Measurements from ENCODE around the gene GMPPB. TPM values are rescaled to one million over a fixed set of nuclear protein-coding genes. Genes with fewer than 3 reads are reported as not detected.

Gene GMPPB
- total and polyA plus RNA-seq, 9 of the 15 experiments (the other 6 are each of a cell fraction or from before 2014, with no cell fraction given): 0.53 to 17.4 (median 8.1) TPM

GRCh38 chr3:49723628-49724551 lies at the start of gene GMPPB (continued):
- peak; percentile 99 for TF ChIP-seq CREB3L1 (IDR thresholded peaks at IDR 0.05; ENCODE audit: borderline replicate concordance, low read depth)
- no peak for TF ChIP-seq ZNF384 (IDR thresholded peaks at IDR 0.05; ENCODE audit: low read depth, low read length)
- no peak; the same call in 1 of the 2 replicates for TF ChIP-seq ZNF740 (CRISPR knock-in tag; IDR thresholded peaks at IDR 0.05)
- no peak for TF ChIP-seq ZNF740 (tag; IDR thresholded peaks at IDR 0.05)
- no peak for TF ChIP-seq ZC3H8 (IDR thresholded peaks at IDR 0.05)
- TF ChIP-seq ZNF57 (CRISPR knock-in tag; IDR thresholded peaks at IDR 0.05): no peak
- TF ChIP-seq ZNF79 (CRISPR knock-in tag; IDR thresholded peaks at IDR 0.05; ENCODE audit: low read depth): no peak
- no peak for TF ChIP-seq KAT2B (IDR thresholded peaks at IDR 0.05; ENCODE audit: low read depth, low read length)
- no peak for TF ChIP-seq ARID3A (IDR thresholded peaks at IDR 0.05; ENCODE audit: borderline replicate concordance, low read depth, low read length)
- peak; percentile 58 for TF ChIP-seq ATF7 (IDR thresholded peaks at IDR 0.05)
- TF ChIP-seq RNF2 (IDR thresholded peaks at IDR 0.05): no peak
- no peak for TF ChIP-seq ZNF75A (CRISPR knock-in tag; IDR thresholded peaks at IDR 0.05)
- no peak for TF ChIP-seq DIDO1 (tag; IDR thresholded peaks at IDR 0.05; ENCODE audit: low read depth)
- no peak for TF ChIP-seq ZNF23 (CRISPR knock-in tag; IDR thresholded peaks at IDR 0.05)
- no peak for TF ChIP-seq BRCA1 (IDR thresholded peaks at IDR 0.05)
- TF ChIP-seq BRCA1 (CRISPR knock-in tag; IDR thresholded peaks at IDR 0.05): no peak
- TF ChIP-seq ZNF165 (CRISPR knock-in tag; IDR thresholded peaks at IDR 0.05; ENCODE audit: borderline replicate concordance): no peak
- no peak for TF ChIP-seq PRDM10 (IDR thresholded peaks at IDR 0.05; ENCODE audit: partially characterized antibody)
- TF ChIP-seq SAFB (IDR thresholded peaks at IDR 0.05; ENCODE audit: borderline replicate concordance, low read depth, low read length): no peak
- no peak for TF ChIP-seq ARID2 (IDR thresholded peaks at IDR 0.05)

Measured in K562 (cell line).